ENCODE measurements around the gene CCDC3. TPM values are rescaled to one million over a fixed set of nuclear protein-coding genes. Genes with fewer than 3 reads are reported as not detected.

CCDC3 gene
- total RNA-seq, 6 experiments from 2014 or later: 0.05 to 0.09 (median 0.07) TPM; not detected in 2

GRCh38 chr10:12957081-12957480, 44.4 kb downstream of the CCDC3 start:
- no peaks in the 10 kb centered on the region for H3K27me3 Mint-ChIP-seq (ENCODE audit: insufficient read depth)
- no peak overlapping the region for H3K27ac Mint-ChIP-seq
- no peaks in the 10 kb centered on the region for H3K4me1 Mint-ChIP-seq (ENCODE audit: low read depth)
- H3K9me3 Mint-ChIP-seq: peaks cover 50% of the 10 kb centered on the region
- no peak for TF ChIP-seq CTCF (IDR thresholded peaks at IDR 0.05)
- DNase-seq: no peak
- no peaks in the 10 kb centered on the region; the same call in 1 of the 2 replicates for H3K36me3 Mint-ChIP-seq (ENCODE audit: low read depth)
- H3K4me3 Mint-ChIP-seq: no peak overlapping the region

DNA sequence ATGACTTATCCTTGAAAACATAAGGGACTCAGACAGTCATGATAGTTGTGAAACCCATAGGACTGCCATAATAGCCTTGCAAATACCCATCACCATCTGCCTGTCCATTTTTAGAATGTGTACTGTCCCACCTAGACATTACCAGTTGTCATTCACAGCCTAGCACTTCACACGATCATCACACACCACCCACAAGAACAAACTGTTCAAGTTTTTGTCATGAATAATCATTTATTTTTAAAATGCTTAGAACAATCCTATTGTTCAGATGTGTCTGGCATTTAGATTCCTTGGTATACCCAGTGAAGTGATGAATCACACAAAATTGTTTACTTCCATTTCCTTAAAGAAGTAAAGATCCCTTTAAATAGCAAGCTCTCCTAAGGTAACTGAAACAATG, 46.6 kb downstream of the CCDC3 start:
- no peak for DNase-seq
- no peak overlapping the region for H3K27ac Mint-ChIP-seq
- no peaks in the 10 kb centered on the region; the same call in 1 of the 2 replicates for H3K36me3 Mint-ChIP-seq (ENCODE audit: low read depth)
- peaks cover 52% of the 10 kb centered on the region for H3K9me3 Mint-ChIP-seq
- H3K27me3 Mint-ChIP-seq (ENCODE audit: insufficient read depth): no peaks in the 10 kb centered on the region; the same call in 1 of the 2 replicates
- no peak for TF ChIP-seq CTCF (IDR thresholded peaks at IDR 0.05)
- H3K4me1 Mint-ChIP-seq (ENCODE audit: low read depth): no peaks in the 10 kb centered on the region
- H3K4me3 Mint-ChIP-seq: no peak overlapping the region

DNA sequence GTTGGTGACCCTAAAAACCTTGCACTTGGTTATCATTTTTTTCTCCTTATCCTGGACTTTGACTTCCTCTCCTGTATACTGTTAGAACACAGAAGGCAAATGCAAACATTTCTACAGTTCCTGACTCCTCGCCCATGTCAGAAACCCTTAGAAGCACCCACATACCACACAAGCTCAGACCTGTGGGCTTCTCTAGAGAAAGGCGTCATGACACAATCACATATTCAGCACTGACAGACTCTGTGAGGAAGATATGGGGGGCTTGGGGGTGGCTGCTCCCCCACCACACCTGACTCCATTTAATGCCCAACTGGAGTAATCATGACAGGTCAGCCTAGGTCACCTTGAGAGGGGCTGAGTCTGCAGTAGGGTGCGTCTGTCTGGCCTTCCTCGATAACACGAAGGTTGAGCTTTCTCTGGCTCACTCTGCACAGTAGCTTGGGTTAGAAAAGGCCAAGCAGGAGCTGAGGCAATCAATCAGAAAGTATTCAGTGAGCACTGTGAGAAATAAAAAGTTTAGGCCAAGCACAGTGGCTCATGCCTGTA, 50.9 kb downstream of the CCDC3 start:
- Mint-ChIP-seq H3K36me3 (ENCODE audit: low read depth) (no peaks in the 10 kb centered on the region; the same call in 1 of the 2 replicates), H3K4me1 (ENCODE audit: low read depth) (no peaks in the 10 kb centered on the region), H3K9me3 (peaks cover 33% of the 10 kb centered on the region), H3K27me3 (ENCODE audit: insufficient read depth) (no peaks in the 10 kb centered on the region; the same call in 1 of the 2 replicates), H3K4me3 (no peak overlapping the region), H3K27ac (no peak overlapping the region)
- TF ChIP-seq CTCF (IDR thresholded peaks at IDR 0.05): no peak
- no peak for DNase-seq

- no peak overlapping the region for H3K27ac Mint-ChIP-seq
Observed at GRCh38 chr10:12949248-12949647, 52.3 kb downstream of the CCDC3 start.

DNA sequence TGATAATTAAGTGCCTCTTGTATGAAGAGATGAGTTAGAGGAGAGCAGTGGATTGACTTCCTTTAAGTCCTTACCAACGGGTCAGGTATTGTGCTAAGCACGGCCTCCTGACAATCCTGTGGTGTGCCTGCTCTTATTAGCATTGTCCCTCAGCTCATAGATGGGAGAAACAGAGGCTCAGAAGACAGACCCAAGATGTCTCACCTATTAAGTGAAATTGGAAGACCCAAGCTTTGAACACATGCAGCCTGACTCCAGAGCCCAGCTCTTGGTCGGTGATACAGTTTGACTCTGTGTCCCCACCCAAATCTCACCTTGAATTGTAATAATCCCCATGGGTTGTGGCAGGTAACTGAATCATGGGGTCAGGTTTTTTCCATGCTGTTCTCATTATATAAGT, 53.8 kb downstream of the CCDC3 start:
- Mint-ChIP-seq H3K36me3 (ENCODE audit: low read depth) (no peaks in the 10 kb centered on the region), H3K27me3 (ENCODE audit: insufficient read depth) (no peaks in the 10 kb centered on the region; the same call in 1 of the 2 replicates), H3K9me3 (peaks cover 25% of the 10 kb centered on the region), H3K4me1 (ENCODE audit: low read depth) (no peaks in the 10 kb centered on the region), H3K4me3 (no peak overlapping the region), H3K27ac (no peak overlapping the region)
- no peak for TF ChIP-seq CTCF (IDR thresholded peaks at IDR 0.05)
- no peak for DNase-seq

More at GRCh38 chr10:12949248-12949647, 52.3 kb downstream of the CCDC3 start:
- DNase-seq: no peak
- Mint-ChIP-seq H3K27me3 (ENCODE audit: insufficient read depth) (no peaks in the 10 kb centered on the region; the same call in 1 of the 2 replicates), H3K4me1 (ENCODE audit: low read depth) (no peaks in the 10 kb centered on the region), H3K36me3 (ENCODE audit: low read depth) (no peaks in the 10 kb centered on the region; the same call in 1 of the 2 replicates), H3K9me3 (peaks cover 31% of the 10 kb centered on the region), H3K4me3 (no peak overlapping the region)
- no peak; the same call in 1 of the 2 replicates for TF ChIP-seq CTCF (IDR thresholded peaks at IDR 0.05)
